ENCODE results near the gene IMPDH1. TPM values are rescaled to one million over a fixed set of nuclear protein-coding genes. Genes with fewer than 3 reads are reported as not detected.

The IMPDH1 gene
- total and polyA plus RNA-seq, 9 of the 15 experiments (the other 6 are each of a cell fraction or from before 2014, with no cell fraction given), result 0.80 to 118 (median 64.3) TPM

DNA sequence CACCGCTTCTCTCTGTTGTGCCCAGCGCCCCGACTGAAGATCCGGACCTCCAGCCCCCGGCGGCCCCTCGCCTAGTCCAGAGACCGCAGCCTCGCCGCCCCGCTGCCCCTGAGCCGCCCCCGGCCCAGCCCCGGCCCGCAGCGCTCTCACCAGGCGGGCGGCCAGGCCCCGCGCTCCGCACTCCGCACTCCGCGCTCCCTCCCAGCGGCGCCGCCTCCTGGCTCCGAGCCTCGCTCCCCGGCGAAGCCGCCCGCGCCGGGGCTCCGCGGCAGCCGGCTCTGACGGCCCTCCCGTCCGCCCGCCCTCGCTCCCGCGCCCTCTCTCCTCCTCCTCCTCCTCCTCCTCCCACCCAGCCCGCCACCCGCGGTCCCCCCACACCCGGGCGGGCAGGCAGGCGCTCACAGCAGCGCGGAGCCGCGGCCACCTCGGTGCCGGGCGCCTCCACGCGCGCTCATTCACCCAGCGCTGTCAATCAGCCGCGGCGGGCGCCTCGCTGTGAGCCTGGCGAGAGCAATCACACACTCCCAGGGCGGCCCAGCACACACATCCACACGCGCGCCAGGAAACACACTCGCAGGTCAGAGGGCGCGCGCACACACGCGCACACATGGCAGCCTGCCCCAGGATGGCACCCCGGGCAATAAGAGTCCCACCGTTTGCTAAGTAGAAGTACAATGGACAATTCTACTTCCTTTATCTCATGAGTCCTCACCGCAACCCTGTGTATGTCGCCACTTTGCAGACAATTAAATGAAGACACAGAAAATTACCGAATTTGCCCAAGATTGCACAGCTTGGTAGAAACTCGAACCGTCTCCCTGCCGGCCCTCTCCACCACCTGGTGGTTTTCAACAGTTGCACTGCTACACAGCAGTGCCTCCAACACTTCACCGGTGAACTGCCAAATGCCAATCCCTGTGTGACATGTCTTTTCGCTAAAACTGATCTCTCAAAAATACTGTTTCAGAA lies 48.1 kb downstream of the IMPDH1 start, which contains the start of gene PRRT4 (continued):
- TF ChIP-seq, protein P1, sequence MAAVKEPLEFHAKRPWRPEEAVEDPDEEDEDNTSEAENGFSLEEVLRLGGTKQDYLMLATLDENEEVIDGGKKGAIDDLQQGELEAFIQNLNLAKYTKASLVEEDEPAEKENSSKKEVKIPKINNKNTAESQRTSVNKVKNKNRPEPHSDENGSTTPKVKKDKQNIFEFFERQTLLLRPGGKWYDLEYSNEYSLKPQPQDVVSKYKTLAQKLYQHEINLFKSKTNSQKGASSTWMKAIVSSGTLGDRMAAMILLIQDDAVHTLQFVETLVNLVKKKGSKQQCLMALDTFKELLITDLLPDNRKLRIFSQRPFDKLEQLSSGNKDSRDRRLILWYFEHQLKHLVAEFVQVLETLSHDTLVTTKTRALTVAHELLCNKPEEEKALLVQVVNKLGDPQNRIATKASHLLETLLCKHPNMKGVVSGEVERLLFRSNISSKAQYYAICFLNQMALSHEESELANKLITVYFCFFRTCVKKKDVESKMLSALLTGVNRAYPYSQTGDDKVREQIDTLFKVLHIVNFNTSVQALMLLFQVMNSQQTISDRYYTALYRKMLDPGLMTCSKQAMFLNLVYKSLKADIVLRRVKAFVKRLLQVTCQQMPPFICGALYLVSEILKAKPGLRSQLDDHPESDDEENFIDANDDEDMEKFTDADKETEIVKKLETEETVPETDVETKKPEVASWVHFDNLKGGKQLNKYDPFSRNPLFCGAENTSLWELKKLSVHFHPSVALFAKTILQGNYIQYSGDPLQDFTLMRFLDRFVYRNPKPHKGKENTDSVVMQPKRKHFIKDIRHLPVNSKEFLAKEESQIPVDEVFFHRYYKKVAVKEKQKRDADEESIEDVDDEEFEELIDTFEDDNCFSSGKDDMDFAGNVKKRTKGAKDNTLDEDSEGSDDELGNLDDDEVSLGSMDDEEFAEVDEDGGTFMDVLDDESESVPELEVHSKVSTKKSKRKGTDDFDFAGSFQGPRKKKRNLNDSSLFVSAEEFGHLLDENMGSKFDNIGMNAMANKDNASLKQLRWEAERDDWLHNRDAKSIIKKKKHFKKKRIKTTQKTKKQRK (IDR thresholded peaks at IDR 0.05; ENCODE audit: borderline replicate concordance, low read depth, low read length), result no peak
- TF ChIP-seq MAFF (IDR thresholded peaks at IDR 0.05; ENCODE audit: low read length) (no peak), STAT5A (IDR thresholded peaks at IDR 0.05; ENCODE audit: borderline replicate concordance, low read length) (no peak), ILK (tag; IDR thresholded peaks at IDR 0.05; ENCODE audit: borderline replicate concordance, low read depth) (no peak), RBM34 (IDR thresholded peaks at IDR 0.05; ENCODE audit: borderline replicate concordance, insufficient read depth, low read length) (0 out of 2 replicates have a peak, but pooled peaks have one; percentile 68), BCOR (IDR thresholded peaks at IDR 0.05) (no peak), NRF1 (conservative IDR thresholded peaks at IDR 0.05 in 1 of 2, IDR thresholded peaks at IDR 0.05 in 1 of 2) (no peak), LARP7 (IDR thresholded peaks at IDR 0.05) (no peak), SRSF1 (IDR thresholded peaks at IDR 0.05; ENCODE audit: low read depth, low read length) (no peak), TARDBP (IDR thresholded peaks at IDR 0.05) (no peak)
- TF ChIP-seq, protein P2, sequence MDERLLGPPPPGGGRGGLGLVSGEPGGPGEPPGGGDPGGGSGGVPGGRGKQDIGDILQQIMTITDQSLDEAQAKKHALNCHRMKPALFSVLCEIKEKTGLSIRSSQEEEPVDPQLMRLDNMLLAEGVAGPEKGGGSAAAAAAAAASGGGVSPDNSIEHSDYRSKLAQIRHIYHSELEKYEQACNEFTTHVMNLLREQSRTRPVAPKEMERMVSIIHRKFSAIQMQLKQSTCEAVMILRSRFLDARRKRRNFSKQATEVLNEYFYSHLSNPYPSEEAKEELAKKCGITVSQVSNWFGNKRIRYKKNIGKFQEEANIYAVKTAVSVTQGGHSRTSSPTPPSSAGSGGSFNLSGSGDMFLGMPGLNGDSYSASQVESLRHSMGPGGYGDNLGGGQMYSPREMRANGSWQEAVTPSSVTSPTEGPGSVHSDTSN (CRISPR knock-in tag; IDR thresholded peaks at IDR 0.05; ENCODE audit: low read depth), result no peak
- TF ChIP-seq, protein P2 (tag; conservative IDR thresholded peaks at IDR 0.05; ENCODE audit: low read depth), result no peak
- TF ChIP-seq, protein P3, sequence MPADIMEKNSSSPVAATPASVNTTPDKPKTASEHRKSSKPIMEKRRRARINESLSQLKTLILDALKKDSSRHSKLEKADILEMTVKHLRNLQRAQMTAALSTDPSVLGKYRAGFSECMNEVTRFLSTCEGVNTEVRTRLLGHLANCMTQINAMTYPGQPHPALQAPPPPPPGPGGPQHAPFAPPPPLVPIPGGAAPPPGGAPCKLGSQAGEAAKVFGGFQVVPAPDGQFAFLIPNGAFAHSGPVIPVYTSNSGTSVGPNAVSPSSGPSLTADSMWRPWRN (IDR thresholded peaks at IDR 0.05; ENCODE audit: low read depth), result no peak
- TF ChIP-seq, protein P4, sequence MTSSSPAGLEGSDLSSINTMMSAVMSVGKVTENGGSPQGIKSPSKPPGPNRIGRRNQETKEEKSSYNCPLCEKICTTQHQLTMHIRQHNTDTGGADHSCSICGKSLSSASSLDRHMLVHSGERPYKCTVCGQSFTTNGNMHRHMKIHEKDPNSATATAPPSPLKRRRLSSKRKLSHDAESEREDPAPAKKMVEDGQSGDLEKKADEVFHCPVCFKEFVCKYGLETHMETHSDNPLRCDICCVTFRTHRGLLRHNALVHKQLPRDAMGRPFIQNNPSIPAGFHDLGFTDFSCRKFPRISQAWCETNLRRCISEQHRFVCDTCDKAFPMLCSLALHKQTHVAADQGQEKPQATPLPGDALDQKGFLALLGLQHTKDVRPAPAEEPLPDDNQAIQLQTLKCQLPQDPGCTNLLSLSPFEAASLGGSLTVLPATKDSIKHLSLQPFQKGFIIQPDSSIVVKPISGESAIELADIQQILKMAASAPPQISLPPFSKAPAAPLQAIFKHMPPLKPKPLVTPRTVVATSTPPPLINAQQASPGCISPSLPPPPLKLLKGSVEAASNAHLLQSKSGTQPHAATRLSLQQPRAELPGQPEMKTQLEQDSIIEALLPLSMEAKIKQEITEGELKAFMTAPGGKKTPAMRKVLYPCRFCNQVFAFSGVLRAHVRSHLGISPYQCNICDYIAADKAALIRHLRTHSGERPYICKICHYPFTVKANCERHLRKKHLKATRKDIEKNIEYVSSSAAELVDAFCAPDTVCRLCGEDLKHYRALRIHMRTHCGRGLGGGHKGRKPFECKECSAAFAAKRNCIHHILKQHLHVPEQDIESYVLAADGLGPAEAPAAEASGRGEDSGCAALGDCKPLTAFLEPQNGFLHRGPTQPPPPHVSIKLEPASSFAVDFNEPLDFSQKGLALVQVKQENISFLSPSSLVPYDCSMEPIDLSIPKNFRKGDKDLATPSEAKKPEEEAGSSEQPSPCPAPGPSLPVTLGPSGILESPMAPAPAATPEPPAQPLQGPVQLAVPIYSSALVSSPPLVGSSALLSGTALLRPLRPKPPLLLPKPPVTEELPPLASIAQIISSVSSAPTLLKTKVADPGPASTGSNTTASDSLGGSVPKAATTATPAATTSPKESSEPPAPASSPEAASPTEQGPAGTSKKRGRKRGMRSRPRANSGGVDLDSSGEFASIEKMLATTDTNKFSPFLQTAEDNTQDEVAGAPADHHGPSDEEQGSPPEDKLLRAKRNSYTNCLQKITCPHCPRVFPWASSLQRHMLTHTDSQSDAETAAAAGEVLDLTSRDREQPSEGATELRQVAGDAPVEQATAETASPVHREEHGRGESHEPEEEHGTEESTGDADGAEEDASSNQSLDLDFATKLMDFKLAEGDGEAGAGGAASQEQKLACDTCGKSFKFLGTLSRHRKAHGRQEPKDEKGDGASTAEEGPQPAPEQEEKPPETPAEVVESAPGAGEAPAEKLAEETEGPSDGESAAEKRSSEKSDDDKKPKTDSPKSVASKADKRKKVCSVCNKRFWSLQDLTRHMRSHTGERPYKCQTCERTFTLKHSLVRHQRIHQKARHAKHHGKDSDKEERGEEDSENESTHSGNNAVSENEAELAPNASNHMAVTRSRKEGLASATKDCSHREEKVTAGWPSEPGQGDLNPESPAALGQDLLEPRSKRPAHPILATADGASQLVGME (CRISPR knock-in tag; IDR thresholded peaks at IDR 0.05), result no peak
